ENCODE measurements around the gene HS6ST3.

HS6ST3 gene

GRCh38 chr13:96203471-96203870 is 113.6 kb downstream of the HS6ST3 start:
- TF ChIP-seq EZH2 (IDR thresholded peaks at IDR 0.05; ENCODE audit: borderline replicate concordance, low read length) (no peak), CTCF (IDR thresholded peaks at IDR 0.05; ENCODE audit: low read length) (no peak)
- H3K4me2 ChIP-seq (ENCODE audit: low read length): no peak overlapping the region

GRCh38 chr13:96214824-96215445 is 125.0 kb downstream of the HS6ST3 start:
- H3K36me3 ChIP-seq (ENCODE audit: insufficient read depth, low read length): no peaks in the 10 kb centered on the region
- TF ChIP-seq EZH2 (IDR thresholded peaks at IDR 0.05; ENCODE audit: borderline replicate concordance, low read length): no peak
- no peak for TF ChIP-seq CTCF (IDR thresholded peaks at IDR 0.05; ENCODE audit: low read length)
- H4K20me1 ChIP-seq (ENCODE audit: insufficient read depth, low read length): no peaks in the 10 kb centered on the region
- H3K4me3 ChIP-seq (ENCODE audit: low read depth, low read length, poor library complexity, severe bottlenecking): no peak overlapping the region
- H3K9ac ChIP-seq (ENCODE audit: low read length): no peak overlapping the region
- no peaks in the 10 kb centered on the region for H3K4me1 ChIP-seq (ENCODE audit: insufficient read depth, low read length, severe bottlenecking)
- no peaks in the 10 kb centered on the region for H3K9me2 ChIP-seq (ENCODE audit: low read depth, low read length)
- no peak overlapping the region for H2AFZ ChIP-seq (ENCODE audit: low read length)
- H3F3A ChIP-seq (ENCODE audit: insufficient read depth, low read length): no peaks in the 10 kb centered on the region
- H3K4me2 ChIP-seq (ENCODE audit: low read length): no peak overlapping the region
- no peaks in the 10 kb centered on the region for H3K79me2 ChIP-seq (ENCODE audit: insufficient read depth, low read length)
- no peaks in the 10 kb centered on the region for H3K9me3 ChIP-seq (ENCODE audit: low read length)
- no peak overlapping the region for H3K27ac ChIP-seq (ENCODE audit: low read depth, low read length, poor library complexity, severe bottlenecking)
- no peaks in the 10 kb centered on the region for H3K27me3 ChIP-seq (ENCODE audit: insufficient read depth, low read length)

More at GRCh38 chr13:96203471-96203870, 113.6 kb downstream of the HS6ST3 start:
- Histone ChIP-seq H2AFZ (ENCODE audit: low read length) (no peak overlapping the region), H3K4me1 (ENCODE audit: insufficient read depth, low read length, severe bottlenecking) (no peaks in the 10 kb centered on the region), H3K9me2 (ENCODE audit: low read depth, low read length) (no peaks in the 10 kb centered on the region; the same call in 1 of the 2 replicates), H3K36me3 (ENCODE audit: insufficient read depth, low read length) (no peaks in the 10 kb centered on the region), H3K9me3 (ENCODE audit: low read length) (no peaks in the 10 kb centered on the region), H3F3A (ENCODE audit: insufficient read depth, low read length) (no peaks in the 10 kb centered on the region), H3K4me3 (ENCODE audit: low read depth, low read length, poor library complexity, severe bottlenecking) (no peak overlapping the region), H3K27me3 (ENCODE audit: insufficient read depth, low read length) (no peaks in the 10 kb centered on the region), H3K27ac (ENCODE audit: low read depth, low read length, poor library complexity, severe bottlenecking) (no peak overlapping the region), H3K79me2 (ENCODE audit: insufficient read depth, low read length) (no peaks in the 10 kb centered on the region), H4K20me1 (ENCODE audit: insufficient read depth, low read length) (no peaks in the 10 kb centered on the region), H3K9ac (ENCODE audit: low read length) (no peak overlapping the region)

GRCh38 chr13:96216543-96216942 is 126.6 kb downstream of the HS6ST3 start:
- H3K27me3 ChIP-seq (ENCODE audit: insufficient read depth, low read length): no peaks in the 10 kb centered on the region
- no peak overlapping the region for H3K27ac ChIP-seq (ENCODE audit: low read depth, low read length, poor library complexity, severe bottlenecking)
- no peak overlapping the region for H3K4me3 ChIP-seq (ENCODE audit: low read depth, low read length, poor library complexity, severe bottlenecking)
- H4K20me1 ChIP-seq (ENCODE audit: insufficient read depth, low read length): no peaks in the 10 kb centered on the region
- no peaks in the 10 kb centered on the region for H3K36me3 ChIP-seq (ENCODE audit: insufficient read depth, low read length)
- no peaks in the 10 kb centered on the region for H3K9me3 ChIP-seq (ENCODE audit: low read length)
- H2AFZ ChIP-seq (ENCODE audit: low read length): no peak overlapping the region
- H3F3A ChIP-seq (ENCODE audit: insufficient read depth, low read length): no peaks in the 10 kb centered on the region
- no peak for TF ChIP-seq CTCF (IDR thresholded peaks at IDR 0.05; ENCODE audit: low read length)
- TF ChIP-seq EZH2 (IDR thresholded peaks at IDR 0.05; ENCODE audit: borderline replicate concordance, low read length): no peak
- no peak overlapping the region for H3K4me2 ChIP-seq (ENCODE audit: low read length)
- no peaks in the 10 kb centered on the region for H3K4me1 ChIP-seq (ENCODE audit: insufficient read depth, low read length, severe bottlenecking)
- H3K9ac ChIP-seq (ENCODE audit: low read length): no peak overlapping the region
- H3K79me2 ChIP-seq (ENCODE audit: insufficient read depth, low read length): no peaks in the 10 kb centered on the region
- no peaks in the 10 kb centered on the region for H3K9me2 ChIP-seq (ENCODE audit: low read depth, low read length)

All from OCI-LY1 (cell line).